HG03108 (cell line): ENCODE results near the gene MAP3K5.
A peak's percentile ranks its signal among the peaks of the same experiment; 100 is the strongest.
"Not testable (repeated sequence)": the region's sequence is repeated elsewhere in the genome, so short reads cannot be mapped to it uniquely, and the experiment has no call there.

Experiments used
- ATAC-seq: cut with Tn5 transposase; IDR thresholded peaks from one replicate; pipeline ENCODE4 v1.9.1; 2021; ENCODE audit warnings: moderate library complexity; ENCODE audit not compliant: unreplicated experiment

MAP3K5 gene

DNA sequence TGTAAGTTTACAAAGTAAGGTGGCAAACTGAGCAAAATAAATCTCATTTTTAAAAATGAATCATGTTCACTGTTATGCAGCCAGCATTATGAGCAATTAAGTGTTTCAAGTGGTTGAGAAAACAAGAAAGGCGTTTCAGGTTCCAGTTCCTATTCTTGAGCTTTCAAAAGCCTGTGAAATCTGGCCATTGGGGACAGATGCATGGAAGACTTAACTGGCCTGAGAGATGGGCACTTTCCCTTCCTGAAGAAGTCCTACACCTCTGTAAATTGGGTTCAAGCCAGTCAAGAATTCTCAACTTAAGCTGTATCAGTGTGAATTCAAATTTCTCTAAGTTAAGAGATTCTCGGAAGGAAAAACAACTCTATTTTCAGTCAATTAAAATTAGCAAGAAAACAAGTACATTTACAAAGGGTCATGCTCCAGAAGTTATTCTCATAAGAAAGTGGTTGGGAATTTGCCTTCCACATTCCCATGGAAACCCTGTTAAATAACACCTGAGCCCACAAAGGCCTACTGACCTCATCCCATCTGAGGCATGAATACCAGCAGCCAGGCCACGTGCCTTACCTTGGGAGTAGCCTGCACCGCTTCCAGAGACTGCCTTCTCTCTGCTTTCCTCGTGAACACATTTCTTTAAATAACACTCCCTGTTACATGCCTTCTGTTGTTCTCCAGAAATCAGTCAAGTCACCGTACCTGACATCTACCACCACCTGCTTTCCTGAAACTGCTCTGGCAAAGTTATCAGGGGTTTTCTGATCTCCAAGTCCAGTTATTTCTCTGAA, 19.4 kb downstream of the MAP3K5 start:
- ATAC-seq, result peak; percentile 78

DNA sequence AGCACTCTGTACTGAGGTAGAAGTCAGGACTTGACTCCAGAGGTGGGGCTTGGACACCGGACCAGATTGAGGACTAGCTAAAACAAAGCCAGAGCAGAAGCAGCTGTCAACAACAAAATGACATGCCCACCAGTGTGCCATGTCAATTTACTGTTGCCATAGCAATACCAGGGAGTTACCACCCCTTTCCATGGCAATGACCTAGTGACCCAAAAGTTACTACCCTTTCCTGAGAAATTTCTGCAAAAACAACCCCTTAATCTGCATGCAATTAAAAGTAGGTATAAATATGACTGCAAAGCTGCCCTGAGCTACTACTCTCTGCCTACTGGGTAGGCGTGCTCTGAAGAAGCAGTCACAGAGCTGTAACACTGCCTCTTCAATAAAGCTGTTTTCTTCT, 21.0 kb downstream of the MAP3K5 start:
- ATAC-seq, result no peak

DNA sequence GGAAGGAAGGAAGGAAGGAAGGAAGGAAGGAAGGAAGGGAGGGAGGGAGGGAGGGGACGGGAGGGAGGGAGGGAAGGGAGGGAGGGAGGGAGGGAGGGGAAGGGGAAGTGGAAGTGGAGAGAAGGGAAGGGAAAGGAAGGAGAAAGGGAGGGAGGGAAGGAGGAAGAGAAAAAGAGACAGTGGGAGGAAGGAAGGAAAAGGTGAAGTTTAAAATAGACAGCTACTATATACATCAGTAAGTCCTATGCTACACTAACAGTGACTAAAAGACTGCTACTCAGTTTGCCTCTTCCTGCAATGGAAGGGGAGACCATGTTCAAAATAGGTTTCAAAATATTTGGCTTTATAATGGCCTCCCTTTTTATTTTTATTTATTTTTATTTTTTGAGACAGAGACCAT, 22.5 kb downstream of the MAP3K5 start:
- no peak for ATAC-seq

DNA sequence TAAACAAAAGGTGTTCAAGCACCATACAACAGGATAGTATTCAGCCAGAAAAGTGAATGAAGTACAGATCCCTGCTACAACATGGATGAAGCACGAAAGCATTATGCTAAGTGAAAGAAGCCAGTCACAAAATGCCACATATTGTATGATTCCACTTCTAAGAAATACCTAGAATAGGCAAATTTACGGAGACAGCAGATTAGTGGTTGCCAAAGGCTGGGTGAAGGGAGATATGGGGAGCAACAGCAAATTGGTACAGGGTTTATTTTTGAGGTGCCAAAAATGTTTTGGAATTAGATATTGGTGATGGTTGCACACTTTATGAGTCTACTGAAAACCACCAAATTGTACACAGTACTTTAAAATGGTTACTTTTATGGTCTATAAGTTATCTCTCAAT, 23.2 kb downstream of the MAP3K5 start:
- no peak for ATAC-seq

DNA sequence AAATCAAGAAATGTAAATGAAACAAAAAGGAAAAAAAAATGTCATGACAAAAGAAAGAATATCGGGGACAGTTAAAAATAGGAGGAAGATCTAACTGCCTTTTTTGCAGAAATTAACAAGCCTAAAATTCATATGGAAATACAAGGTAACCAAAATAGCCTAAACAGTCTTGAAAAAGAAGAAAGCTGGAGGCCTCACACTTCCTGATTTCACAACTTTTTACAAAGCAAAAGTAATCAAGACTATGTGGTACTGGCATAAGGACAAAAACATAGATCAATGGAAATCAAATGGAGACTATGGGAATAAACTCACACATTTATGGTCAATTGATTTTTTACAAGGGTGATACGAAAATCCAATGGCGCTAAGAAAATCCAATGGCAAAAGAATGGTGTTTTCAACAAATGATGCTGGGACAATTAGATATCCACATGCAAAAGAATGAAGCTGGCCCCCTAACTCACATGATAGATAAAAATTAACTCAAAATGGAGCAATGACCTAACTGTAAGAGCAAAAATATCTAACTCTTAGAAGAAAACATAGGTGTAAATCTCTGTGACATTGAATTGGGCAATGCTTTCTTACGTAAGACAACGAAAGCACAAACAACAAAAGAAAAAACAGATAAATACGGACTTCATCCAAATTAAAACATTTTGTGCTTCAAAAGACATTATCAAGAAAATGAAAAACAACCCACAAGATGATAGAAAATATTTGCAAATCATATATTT, 24.5 kb downstream of the MAP3K5 start:
- ATAC-seq, result no peak

DNA sequence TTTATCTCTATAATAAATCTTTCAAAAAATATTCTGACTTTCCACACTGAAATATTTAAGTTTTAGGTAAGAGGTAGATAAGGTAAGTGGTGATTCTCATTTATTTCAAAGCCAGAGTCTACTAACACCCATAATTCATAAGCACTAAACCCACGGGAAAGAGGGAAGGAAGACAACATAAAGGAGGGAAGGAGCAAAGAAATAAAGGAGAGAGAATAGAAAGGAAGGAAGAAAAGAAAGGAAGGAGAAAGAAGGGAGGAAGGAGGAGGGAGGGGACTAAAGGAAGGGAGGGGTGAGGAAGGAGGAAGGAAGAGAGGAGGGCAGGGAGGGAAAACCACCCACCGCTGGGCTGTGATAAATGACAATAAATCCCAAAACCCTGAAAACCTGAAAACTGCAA, 25.2 kb downstream of the MAP3K5 start:
- ATAC-seq, result no peak

DNA sequence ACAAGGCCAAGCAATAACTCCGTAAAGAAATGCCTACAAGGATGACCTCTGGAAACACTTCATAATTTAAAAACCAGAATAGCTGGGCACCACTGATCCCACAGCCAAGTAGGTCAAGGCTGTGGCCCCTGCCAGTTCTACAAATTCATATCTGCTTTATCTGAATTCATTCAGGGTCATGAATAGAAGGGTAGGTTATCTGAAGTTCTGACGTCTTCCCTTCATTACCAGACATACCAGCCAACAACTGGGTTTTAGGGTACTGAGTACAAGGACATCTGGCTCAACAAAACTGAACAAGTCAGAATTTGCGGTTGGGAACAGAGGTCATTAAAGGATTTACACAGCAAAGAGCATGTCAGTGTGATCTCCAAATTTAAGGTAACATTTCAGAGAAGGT, 26.0 kb downstream of the MAP3K5 start:
- no peak for ATAC-seq

DNA sequence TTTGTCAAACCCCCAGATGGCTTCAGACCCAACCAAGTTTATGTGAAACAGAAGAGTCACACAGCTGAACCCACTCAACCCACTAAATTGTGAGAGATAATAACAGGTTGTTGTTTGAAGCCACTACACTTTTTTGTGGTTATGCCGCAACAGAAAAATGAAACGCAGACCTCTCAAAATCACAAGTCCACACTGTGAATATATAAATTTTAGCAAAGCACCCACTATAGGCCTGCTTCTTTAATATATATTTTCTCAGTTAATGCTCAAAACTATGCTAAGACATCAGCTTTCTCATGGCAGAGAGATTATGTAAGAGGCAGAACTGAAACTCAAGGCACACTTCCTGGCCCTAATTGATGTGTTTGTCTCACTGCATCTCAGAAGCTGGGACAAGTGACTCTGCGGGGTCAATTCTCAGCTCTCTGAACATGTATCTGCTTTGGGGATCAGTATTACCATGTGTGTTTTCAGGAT, 27.7 kb downstream of the MAP3K5 start:
- ATAC-seq, result peak; percentile 36

DNA sequence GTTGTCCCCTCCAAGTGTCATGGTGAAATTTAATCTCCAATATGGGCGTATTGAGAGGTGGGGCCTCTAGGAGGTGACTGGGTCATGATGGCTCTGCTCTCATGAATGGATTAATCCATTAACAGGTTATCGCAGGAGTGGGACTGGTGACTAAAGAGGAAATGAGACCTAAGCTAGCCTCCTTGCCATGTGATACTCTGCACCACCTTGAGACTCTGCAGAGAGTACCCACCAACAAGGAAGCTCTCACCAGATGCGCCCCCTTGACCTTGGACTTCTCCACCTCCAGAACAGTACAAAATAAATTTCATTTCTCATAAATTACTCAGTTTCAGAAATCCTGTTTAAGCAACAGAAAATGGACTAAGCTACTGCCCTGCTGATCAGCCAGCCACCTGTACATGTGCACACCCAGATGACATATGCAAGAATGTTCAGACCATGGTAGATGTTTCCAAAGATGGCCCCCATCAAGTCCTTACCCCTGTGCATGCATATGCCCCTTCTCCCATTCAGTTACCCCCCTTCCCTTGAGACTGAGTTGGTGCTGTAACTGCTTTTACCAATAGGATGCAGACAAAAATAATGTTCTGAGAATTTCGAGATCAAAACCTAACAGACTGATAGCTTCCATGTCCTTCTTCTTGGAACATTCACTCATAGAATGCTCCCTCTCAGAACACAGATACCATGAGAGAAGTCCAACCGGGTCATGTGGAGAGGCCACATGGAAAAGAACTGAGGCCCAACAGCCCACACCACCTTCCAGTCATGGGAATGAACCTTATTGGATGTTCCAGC, 28.4 kb downstream of the MAP3K5 start:
- ATAC-seq, result peak; percentile 38

DNA sequence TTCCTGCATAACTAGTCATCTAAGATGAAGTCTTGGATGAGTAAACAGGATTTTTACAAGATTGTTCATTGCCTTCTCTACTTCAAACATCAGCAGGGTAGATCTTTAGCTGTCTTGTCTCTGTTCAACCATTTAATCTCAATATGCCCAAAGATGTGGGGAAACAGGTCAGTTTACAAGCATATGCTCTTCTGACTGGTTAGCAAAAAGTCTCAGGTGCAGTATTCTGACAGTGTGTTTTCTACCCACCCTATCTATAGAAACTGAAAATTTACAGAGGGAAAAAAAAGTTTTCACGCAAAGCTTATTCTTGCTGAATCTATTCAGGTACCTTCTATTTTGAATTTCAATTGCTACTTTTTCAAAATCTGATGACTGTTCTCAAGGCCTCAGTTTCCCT, 29.0 kb downstream of the MAP3K5 start:
- peak; percentile 30 for ATAC-seq

DNA sequence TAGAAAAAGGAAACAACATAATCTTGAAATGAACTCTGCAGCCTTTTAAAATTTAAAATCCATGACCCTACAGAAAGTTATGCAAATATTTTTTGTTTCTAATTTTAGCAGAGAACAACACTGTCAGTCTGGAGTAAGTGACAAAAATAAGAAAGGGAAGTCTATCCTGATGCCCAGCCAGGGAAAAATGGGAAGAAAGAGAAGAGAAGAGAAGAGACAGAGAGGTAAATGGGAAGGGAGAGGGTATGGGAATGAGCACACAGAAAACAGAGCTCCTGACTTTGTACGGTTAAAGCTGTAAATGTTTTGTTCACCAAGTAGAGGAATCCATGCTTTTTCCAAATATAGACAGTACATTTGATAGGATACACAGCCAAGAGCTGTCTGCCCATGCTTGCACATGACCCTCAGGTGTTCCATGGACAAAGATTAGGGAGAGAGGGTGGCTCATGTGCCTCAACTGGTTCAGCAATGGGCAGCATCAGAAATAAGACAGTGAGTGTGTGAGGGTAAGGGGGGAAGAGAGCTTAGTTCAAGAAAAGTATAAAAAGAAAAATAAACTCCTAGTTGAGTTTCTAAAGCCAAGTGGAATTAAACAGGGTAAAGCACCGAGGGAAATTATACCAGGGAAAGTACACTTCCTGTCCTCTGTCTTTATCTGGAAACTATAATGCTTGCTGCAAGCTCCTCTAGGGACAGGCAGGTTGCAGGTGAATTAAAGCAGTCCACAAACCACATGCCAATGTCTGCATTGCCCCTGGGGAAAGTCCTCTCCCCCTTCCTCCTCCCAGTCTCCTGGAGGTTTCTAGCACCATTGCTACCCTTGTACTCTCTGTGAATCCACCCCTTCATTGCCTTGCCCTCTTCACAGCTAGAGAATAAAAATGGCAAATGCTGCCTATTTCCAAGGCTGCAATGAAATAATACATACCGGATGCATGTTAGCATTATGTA, 30.0 kb downstream of the MAP3K5 start:
- no peak for ATAC-seq

DNA sequence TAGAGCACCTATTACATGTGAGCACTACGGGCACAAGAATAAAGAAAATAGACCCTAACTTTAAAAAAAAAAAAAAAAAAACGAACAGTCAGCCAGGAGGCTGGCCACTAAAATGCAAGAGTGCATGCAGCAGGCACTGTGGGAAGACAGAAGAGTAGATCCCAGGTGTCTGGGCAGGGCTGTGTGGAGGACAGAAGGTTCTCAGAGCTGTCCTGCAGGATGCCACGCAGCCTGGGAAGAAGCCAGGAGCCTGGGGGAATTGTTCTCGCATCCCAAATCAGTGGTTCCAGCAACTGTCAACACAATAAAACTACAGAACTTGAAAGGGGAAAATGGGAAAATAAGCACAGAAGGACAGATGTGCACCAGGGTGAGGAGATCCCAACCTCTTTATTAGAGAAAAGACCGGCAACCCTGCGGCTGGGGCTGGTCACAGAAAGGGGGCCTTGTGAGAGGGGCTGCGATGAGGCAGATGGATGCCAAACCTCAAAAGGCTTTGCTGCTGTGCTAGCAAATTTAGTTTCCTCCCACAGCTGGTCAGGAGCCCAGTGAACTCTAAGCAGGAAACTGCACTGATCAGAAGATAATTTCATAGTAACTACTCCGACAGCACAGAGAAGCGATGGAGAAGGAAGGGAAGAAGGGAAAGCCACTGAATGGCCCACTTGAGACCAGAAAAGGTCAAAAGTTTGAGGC, 30.9 kb downstream of the MAP3K5 start:
- no peak for ATAC-seq

DNA sequence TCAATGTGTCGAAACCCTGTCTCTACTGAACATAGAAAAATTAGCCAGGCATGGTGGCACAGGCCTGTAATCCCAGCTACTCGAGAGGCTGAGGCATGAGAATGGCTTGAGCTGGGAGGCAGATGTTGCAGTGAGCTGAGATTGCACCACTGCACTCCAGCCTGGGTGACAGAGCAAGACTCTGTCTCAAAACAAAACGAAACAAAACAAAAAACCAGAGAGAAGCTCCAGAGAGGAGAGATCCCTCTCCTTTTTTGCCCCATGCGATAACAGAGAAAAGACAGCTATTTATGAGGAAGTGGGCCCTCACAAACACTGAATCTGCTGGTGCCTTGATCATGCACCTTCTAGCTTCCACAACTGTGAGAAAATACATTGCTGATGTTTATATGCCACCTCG, 31.5 kb downstream of the MAP3K5 start:
- not testable (repeated sequence) for ATAC-seq

DNA sequence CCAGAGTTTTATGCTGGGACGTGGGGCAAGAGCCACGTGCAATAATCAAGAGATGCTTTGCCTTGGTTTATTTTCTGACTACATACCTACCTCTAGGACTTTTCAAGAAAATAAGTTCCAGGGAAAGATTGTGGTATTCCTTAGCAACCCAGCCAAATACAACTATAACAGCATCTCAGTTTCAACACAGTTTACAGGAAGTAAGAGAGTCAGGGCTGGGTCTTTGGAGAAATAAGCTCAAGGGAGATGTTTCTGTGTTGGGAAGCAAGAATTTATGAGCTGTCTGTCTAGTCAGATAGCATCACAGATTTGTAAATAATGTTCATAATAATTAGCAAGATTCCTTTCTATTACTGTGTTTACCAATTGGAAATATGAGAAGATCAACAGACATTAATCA, 35.1 kb downstream of the MAP3K5 start:
- ATAC-seq, result no peak

DNA sequence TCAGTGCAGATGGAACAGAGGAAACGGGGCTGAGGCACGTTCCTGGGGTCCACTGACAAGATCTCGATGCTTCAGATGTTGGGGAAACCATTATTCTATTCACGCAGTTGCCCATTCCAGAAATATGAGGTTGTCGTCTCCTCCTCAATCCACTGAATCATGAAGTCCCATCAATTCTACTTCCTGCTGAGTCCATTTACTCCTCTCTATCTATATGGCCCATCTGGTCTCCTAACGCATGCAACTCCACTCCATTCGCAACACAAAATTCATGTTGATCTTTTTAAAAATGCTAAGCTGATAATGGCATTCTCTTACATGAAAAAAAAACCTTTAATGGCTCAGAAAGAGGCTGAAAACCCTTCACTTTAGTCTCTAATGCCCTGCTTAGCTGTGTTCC, 37.5 kb downstream of the MAP3K5 start:
- ATAC-seq, result no peak

DNA sequence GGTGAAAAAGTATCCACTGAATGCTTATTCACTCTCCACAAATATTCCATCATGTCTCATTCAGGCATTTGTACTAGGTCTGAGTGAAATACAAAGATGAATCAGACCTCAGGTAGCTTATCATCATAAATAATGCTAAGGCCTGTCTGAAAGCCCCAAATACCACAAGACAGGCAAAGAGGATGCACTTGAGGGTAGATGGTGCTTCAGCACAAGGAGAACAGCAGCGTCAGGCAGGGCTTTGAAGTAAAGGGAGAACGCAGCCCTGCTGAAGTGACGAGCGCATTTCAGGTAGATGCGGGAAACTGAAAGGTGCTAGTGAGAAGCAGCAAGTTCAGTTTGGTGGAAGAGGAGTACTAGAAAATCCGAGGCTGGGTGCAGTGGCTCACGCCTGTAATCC, 38.7 kb downstream of the MAP3K5 start:
- ATAC-seq, result no peak

DNA sequence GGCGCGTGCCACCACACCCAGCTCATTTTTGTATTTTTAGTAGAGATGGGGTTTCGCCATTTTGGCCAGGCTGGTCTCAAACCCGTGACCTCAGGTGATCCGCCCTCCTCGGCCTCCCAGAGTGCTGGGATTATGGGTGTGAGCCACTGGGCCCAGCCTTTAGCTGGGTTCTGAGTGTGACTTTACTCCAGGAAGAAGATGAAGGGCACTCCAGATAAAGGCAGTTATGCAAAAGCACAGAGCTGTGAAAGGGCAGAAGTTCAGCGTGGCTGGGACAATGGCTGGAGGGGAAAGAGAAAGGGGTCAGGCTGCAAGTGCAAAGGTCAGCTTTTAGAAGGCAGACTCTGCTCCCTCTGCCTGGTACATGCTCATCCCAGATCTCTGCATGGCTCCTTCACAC, 39.7 kb downstream of the MAP3K5 start:
- no peak for ATAC-seq

DNA sequence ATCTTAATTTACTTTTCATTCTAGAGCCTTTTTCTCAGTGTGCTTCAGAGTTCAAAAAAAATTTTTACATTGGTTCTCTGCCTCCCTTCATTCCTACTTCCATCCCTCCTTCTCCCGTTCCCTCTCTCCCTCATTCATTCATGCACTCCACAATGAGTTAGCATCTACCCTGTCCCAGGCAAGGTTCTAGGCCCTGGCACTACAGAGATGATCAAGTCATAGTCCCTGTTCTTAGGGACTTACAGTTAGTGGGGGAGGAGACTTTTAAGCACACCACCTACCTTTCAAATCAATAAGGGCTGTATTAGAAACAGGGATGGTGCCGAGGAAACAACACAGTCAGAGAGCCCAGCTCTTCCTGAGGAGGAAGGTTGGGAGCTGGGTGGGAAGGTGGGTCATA, 40.3 kb downstream of the MAP3K5 start:
- ATAC-seq, result no peak

DNA sequence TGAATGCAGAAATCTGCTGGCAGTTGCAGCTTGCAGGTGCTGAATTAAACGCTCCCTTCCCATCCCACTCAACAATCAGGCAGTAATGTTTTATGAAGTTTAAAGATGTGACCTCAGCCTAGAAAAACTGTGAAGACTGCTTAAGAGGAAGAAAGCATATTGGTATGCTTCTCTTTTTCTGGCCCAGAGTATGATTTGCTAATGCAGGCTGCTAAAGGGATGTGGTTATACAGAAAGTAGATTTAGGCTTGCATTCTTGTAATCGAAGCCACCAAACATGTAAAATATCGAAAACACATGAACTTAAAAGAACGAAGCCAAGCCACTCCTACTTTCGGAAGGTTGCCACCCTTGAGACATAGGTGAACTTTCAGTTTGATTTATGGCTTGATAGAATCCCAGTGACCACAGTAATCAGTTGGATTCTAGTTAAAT, 40.7 kb downstream of the MAP3K5 start:
- peak; percentile 95 for ATAC-seq
